BLaER1 treated with 17β-estradiol and CSF1 and Interleukin-3, amounts not matched to agents 10 nM and 100 nM (cell line): ENCODE results near the gene ALAS1.
A peak's percentile ranks its signal among the peaks of the same experiment; 100 is the strongest.

ENCODE experiments used
- H3K27ac ChIP-seq, 11 experiments: shearing (Covaris generic); formaldehyde crosslinking; 2 replicates each; pipeline ENCODE4 v1.8.1; 2022
- H3K27me3 ChIP-seq, 11 experiments: shearing (Covaris generic); formaldehyde crosslinking; 2 replicates each; pipeline ENCODE4 v1.8.1; 2022
- H3K36me3 ChIP-seq, 11 experiments: shearing (Covaris generic); formaldehyde crosslinking; 2 replicates each; pipeline ENCODE4 v1.8.1; 2022
- H3K4me1 ChIP-seq, 10 experiments: shearing (Covaris generic); formaldehyde crosslinking; 2 replicates each; pipeline ENCODE4 v1.8.1; 2022
- H3K4me2 ChIP-seq, 11 experiments: shearing (Covaris generic); formaldehyde crosslinking; 2 replicates each; pipeline ENCODE4 v1.8.1; 2022
- H3K4me3 ChIP-seq, 10 experiments: shearing (Covaris generic); formaldehyde crosslinking; 2 replicates each; pipeline ENCODE4 v1.8.1; 2022
- H3K9ac ChIP-seq, 11 experiments: shearing (Covaris generic); formaldehyde crosslinking; 2 replicates each; pipeline ENCODE4 v1.8.1; 2022
- H3K9me3 ChIP-seq, 11 experiments: shearing (Covaris generic); formaldehyde crosslinking; replicated peaks in 1 of 11; 2 replicates each; pipeline ENCODE4 v1.8.1; 2022
- H4K20me1 ChIP-seq, 11 experiments: shearing (Covaris generic); formaldehyde crosslinking; 2 replicates each; pipeline ENCODE4 v1.8.1; 2022
- Cebpa-rat ChIP-seq, 11 experiments: shearing (Covaris generic); IDR thresholded peaks; 2 replicates each; pipeline ENCODE4 v1.8.1; 2022

ALAS1 gene

GRCh38 chr3:52223449-52224408, 25.8 kb downstream of the ALAS1 start:
- H3K4me2 ChIP-seq, result peak overlapping the region; percentile 63 to 100 (median 96)
- peak overlapping the region in 9 of 11 experiments; percentile 41 to 86 (median 75); a peak in 15 of 22 replicates for H3K9ac ChIP-seq
- peaks cover 10 to 42% (median 19%) of the 10 kb centered on the region in 11 experiments for H3K36me3 ChIP-seq
- peaks cover 59 to 98% (median 97%) of the 10 kb centered on the region in 10 experiments for H3K4me1 ChIP-seq
- H4K20me1 ChIP-seq, result peaks cover 0 to 50% (median 7%) of the 10 kb centered on the region in 11 experiments; a peak in 13 of 22 replicates
- no peaks in the 10 kb centered on the region for H3K9me3 ChIP-seq
- peak overlapping the region in 8 of 10 experiments; percentile 18 to 61 (median 54); a peak in 12 of 20 replicates for H3K4me3 ChIP-seq
- TF ChIP-seq Cebpa-rat (IDR thresholded peaks at IDR 0.05), result no peak
- H3K27ac ChIP-seq, result peak overlapping the region in 9 of 11 experiments; percentile 54 to 97 (median 87); a peak in 17 of 22 replicates
- no peaks in the 10 kb centered on the region for H3K27me3 ChIP-seq

- peak in 6 of 11 experiments; percentile 30 to 89 (median 84); a peak in 10 of 22 replicates for TF ChIP-seq Cebpa-rat (IDR thresholded peaks at IDR 0.05)
- Histone ChIP-seq H3K9me3 (no peaks in the 10 kb centered on the region), H3K9ac (peak within 1 kb of the TSS; percentile 38 to 86 (median 68); a peak in 19 of 22 replicates), H3K4me3 (peak within 1 kb of the TSS in 8 of 10 experiments; percentile 18 to 61 (median 54); a peak in 15 of 20 replicates), H3K27me3 (no peaks in the 10 kb centered on the region), H4K20me1 (peaks cover 0 to 68% (median 22%) of the 10 kb centered on the region in 11 experiments; a peak in 17 of 22 replicates), H3K36me3 (peaks cover 29 to 61% (median 38%) of the 10 kb centered on the region in 11 experiments), H3K27ac (peak within 1 kb of the TSS in 10 of 11 experiments; percentile 44 to 97 (median 86); a peak in 20 of 22 replicates), H3K4me1 (peaks cover 47 to 100% (median 97%) of the 10 kb centered on the region in 10 experiments), H3K4me2 (peak within 1 kb of the TSS; percentile 63 to 100 (median 96))
These were observed 27.7 kb downstream of the ALAS1 start, which contains the start of gene TLR9 for GRCh38 chr3:52225452-52226228. TSS of gene TLR9 (minus strand) at chr3:52225645. CDS start at chr3:52225529, 116 bp downstream.

- Histone ChIP-seq H3K27ac (peak overlapping the region in 10 of 11 experiments; percentile 44 to 97 (median 86); a peak in 20 of 22 replicates), H3K36me3 (peaks cover 36 to 61% (median 45%) of the 10 kb centered on the region in 11 experiments), H3K9me3 (no peaks in the 10 kb centered on the region), H4K20me1 (peaks cover 3 to 69% (median 29%) of the 10 kb centered on the region in 11 experiments; a peak in 19 of 22 replicates), H3K27me3 (no peaks in the 10 kb centered on the region), H3K4me1 (peaks cover 48 to 100% (median 96%) of the 10 kb centered on the region in 10 experiments), H3K4me2 (peak overlapping the region; percentile 63 to 100 (median 96)), H3K4me3 (peak overlapping the region in 7 of 10 experiments; percentile 1 to 55 (median 33); a peak in 11 of 20 replicates), H3K9ac (peak overlapping the region in 10 of 11 experiments; percentile 22 to 86 (median 72); a peak in 17 of 22 replicates)
- no peak; a peak in 1 of 22 replicates for TF ChIP-seq Cebpa-rat (IDR thresholded peaks at IDR 0.05)
These were observed 28.4 kb downstream of the ALAS1 start for GRCh38 chr3:52226229-52226817.

GRCh38 chr3:52227117-52227516, 29.2 kb downstream of the ALAS1 start:
- Histone ChIP-seq H3K4me1 (peaks cover 56 to 100% (median 96%) of the 10 kb centered on the region in 10 experiments), H4K20me1 (peaks cover 10 to 70% (median 37%) of the 10 kb centered on the region in 11 experiments; a peak in 21 of 22 replicates), H3K27me3 (no peaks in the 10 kb centered on the region), H3K27ac (peak overlapping the region in 9 of 11 experiments; percentile 54 to 97 (median 87); a peak in 16 of 22 replicates), H3K4me2 (peak overlapping the region in 10 of 11 experiments; percentile 63 to 100 (median 97); a peak in 19 of 22 replicates), H3K4me3 (no peak overlapping the region), H3K36me3 (peaks cover 37 to 60% (median 47%) of the 10 kb centered on the region in 11 experiments), H3K9ac (peak overlapping the region in 10 of 11 experiments; percentile 20 to 86 (median 72); a peak in 15 of 22 replicates), H3K9me3 (no peaks in the 10 kb centered on the region)
- no peak for TF ChIP-seq Cebpa-rat (IDR thresholded peaks at IDR 0.05)

GRCh38 chr3:52227766-52228165, 29.8 kb downstream of the ALAS1 start:
- H3K27ac ChIP-seq, result peak overlapping the region in 8 of 11 experiments; percentile 61 to 97 (median 90); a peak in 13 of 22 replicates
- H4K20me1 ChIP-seq, result peaks cover 14 to 73% (median 43%) of the 10 kb centered on the region in 11 experiments
- no peak overlapping the region for H3K4me3 ChIP-seq
- H3K9me3 ChIP-seq, result no peaks in the 10 kb centered on the region
- no peaks in the 10 kb centered on the region for H3K27me3 ChIP-seq
- peaks cover 62 to 100% (median 96%) of the 10 kb centered on the region in 10 experiments for H3K4me1 ChIP-seq
- no peak for TF ChIP-seq Cebpa-rat (IDR thresholded peaks at IDR 0.05)
- H3K36me3 ChIP-seq, result peaks cover 37 to 60% (median 50%) of the 10 kb centered on the region in 11 experiments
- H3K9ac ChIP-seq, result peak overlapping the region in 9 of 11 experiments; percentile 20 to 86 (median 75); a peak in 14 of 22 replicates
- peak overlapping the region in 10 of 11 experiments; percentile 63 to 100 (median 97); a peak in 17 of 22 replicates for H3K4me2 ChIP-seq

- TF ChIP-seq Cebpa-rat (IDR thresholded peaks at IDR 0.05), result no peak
- Histone ChIP-seq H3K36me3 (peaks cover 37 to 64% (median 48%) of the 10 kb centered on the region in 11 experiments), H3K9ac (peak overlapping the region in 5 of 11 experiments; percentile 11 to 84 (median 42); a peak in 8 of 22 replicates), H3K27me3 (no peaks in the 10 kb centered on the region), H3K4me3 (no peak overlapping the region), H4K20me1 (peaks cover 14 to 78% (median 48%) of the 10 kb centered on the region in 11 experiments), H3K9me3 (no peaks in the 10 kb centered on the region), H3K27ac (peak overlapping the region in 4 of 11 experiments; percentile 93 to 97 (median 95); a peak in 8 of 22 replicates), H3K4me1 (peaks cover 62 to 100% (median 96%) of the 10 kb centered on the region in 10 experiments), H3K4me2 (peak overlapping the region in 8 of 11 experiments; percentile 80 to 100 (median 98); a peak in 15 of 22 replicates)
These were observed 30.3 kb downstream of the ALAS1 start for GRCh38 chr3:52228266-52228665.

- peaks cover 14 to 83% (median 53%) of the 10 kb centered on the region in 11 experiments for H4K20me1 ChIP-seq
- TF ChIP-seq Cebpa-rat (IDR thresholded peaks at IDR 0.05), result no peak
- peak overlapping the region in 8 of 11 experiments; percentile 80 to 100 (median 98); a peak in 13 of 22 replicates for H3K4me2 ChIP-seq
- peak overlapping the region in 5 of 11 experiments; percentile 28 to 84 (median 42); a peak in 8 of 22 replicates for H3K9ac ChIP-seq
- H3K9me3 ChIP-seq, result no peaks in the 10 kb centered on the region
- peak overlapping the region in 4 of 11 experiments; percentile 93 to 97 (median 95); a peak in 8 of 22 replicates for H3K27ac ChIP-seq
- H3K27me3 ChIP-seq, result no peaks in the 10 kb centered on the region
- H3K4me1 ChIP-seq, result peaks cover 62 to 100% (median 96%) of the 10 kb centered on the region in 10 experiments
- H3K36me3 ChIP-seq, result peaks cover 37 to 70% (median 54%) of the 10 kb centered on the region in 11 experiments
- no peak overlapping the region for H3K4me3 ChIP-seq
These were observed 30.9 kb downstream of the ALAS1 start for GRCh38 chr3:52228751-52229291.
